Measurements from ENCODE around the gene KLHL3. TPM values are rescaled to one million over a fixed set of nuclear protein-coding genes. Genes with fewer than 3 reads are reported as not detected.

KLHL3 gene
- total RNA-seq, 2 donors from 2014 or later, result 24.6 to 38.2 TPM

DNA sequence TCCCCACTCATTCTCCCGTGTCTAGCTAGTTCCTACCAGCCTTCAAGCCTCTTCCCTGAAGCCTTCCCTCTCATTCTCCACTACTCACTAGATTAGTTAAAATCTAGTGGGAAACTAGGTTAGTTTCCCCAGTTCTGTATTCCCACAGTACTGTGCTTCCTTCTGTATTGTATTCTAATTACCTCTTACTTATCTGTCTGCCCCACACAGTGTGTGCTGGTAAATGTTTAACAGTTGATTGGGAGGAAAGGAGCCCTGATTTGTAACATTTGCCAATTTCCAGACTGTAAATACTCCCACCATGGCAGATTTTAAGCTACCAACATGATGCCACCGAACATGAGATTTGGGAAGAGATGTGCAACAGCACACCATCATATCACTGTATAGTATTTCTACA lies 8.3 kb downstream of the KLHL3 start:
- H3K36me3 ChIP-seq, result no peaks in the 10 kb centered on the region
- peaks cover 0 to 17% of the 10 kb centered on the region in 2 donors for H3K4me1 ChIP-seq
- TF ChIP-seq, protein P1, sequence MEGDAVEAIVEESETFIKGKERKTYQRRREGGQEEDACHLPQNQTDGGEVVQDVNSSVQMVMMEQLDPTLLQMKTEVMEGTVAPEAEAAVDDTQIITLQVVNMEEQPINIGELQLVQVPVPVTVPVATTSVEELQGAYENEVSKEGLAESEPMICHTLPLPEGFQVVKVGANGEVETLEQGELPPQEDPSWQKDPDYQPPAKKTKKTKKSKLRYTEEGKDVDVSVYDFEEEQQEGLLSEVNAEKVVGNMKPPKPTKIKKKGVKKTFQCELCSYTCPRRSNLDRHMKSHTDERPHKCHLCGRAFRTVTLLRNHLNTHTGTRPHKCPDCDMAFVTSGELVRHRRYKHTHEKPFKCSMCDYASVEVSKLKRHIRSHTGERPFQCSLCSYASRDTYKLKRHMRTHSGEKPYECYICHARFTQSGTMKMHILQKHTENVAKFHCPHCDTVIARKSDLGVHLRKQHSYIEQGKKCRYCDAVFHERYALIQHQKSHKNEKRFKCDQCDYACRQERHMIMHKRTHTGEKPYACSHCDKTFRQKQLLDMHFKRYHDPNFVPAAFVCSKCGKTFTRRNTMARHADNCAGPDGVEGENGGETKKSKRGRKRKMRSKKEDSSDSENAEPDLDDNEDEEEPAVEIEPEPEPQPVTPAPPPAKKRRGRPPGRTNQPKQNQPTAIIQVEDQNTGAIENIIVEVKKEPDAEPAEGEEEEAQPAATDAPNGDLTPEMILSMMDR (IDR thresholded peaks at IDR 0.05), result no peak
- H3K9me3 ChIP-seq, result peaks cover 0 to 11% of the 10 kb centered on the region in 2 donors
- H3K4me3 ChIP-seq, result no peak overlapping the region
- no peak for DNase-seq (ENCODE audit: low spot score)
- no peak overlapping the region for H3K27ac ChIP-seq
- H3K27me3 ChIP-seq, result no peaks in the 10 kb centered on the region

DNA sequence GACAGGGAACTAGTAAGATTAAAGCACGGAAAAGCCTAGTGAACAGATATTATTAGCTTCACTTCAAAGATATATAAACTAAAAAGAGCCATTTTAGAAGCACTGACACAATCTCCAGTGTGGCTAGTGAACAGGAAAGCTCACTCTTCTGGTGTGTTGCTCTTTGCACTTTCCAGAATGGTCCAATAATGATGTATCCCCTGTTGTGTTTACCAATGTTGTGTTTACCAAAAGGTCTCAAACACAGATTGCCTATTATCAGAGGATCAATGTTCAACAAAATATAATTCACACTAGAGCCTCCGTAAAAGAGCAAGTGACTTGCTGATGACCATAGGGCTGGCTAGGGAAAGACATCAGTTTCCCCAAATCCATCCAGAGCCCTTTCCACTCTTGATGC lies 11.6 kb downstream of the KLHL3 start:
- H3K4me3 ChIP-seq, result no peak overlapping the region
- no peak for DNase-seq (ENCODE audit: low spot score)

DNA sequence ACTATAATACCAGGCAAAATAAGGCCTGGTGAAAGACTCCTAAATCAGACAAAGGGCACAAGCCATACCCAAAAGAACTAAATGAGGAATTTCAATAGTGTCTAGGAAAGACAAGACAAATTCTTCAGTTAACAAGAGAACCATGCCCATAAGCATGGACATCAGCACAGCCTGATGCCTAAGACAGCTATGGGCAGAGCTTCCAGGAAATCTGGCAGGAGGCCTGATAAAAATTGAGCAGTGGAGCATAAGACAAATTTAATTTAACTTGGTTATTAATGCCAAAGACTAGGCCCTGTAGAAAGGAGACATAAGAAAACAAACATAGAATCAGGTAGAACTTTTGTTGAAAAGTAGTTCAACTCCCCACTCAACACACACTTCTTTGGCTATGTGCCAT lies 17.3 kb downstream of the KLHL3 start:
- no peak for DNase-seq (ENCODE audit: low spot score)
- Histone ChIP-seq H3K27me3 (no peaks in the 10 kb centered on the region), H3K36me3 (peaks cover 12% of the 10 kb centered on the region), H3K4me3 (no peak overlapping the region), H3K27ac (no peak overlapping the region), H3K4me1 (no peaks in the 10 kb centered on the region), H3K9me3 (peaks cover 0 to 7% of the 10 kb centered on the region in 2 donors)
- TF ChIP-seq, protein P1 (IDR thresholded peaks at IDR 0.05), result no peak

More for the DNA sequence above, 11.6 kb downstream of the KLHL3 start:
- Histone ChIP-seq H3K4me1 (peaks cover 0 to 7% of the 10 kb centered on the region in 2 donors), H3K27me3 (no peaks in the 10 kb centered on the region), H3K36me3 (peaks cover 6% of the 10 kb centered on the region), H3K9me3 (peaks cover 0 to 11% of the 10 kb centered on the region in 2 donors), H3K27ac (no peak overlapping the region)
- TF ChIP-seq, protein P1 (IDR thresholded peaks at IDR 0.05), result no peak

DNA sequence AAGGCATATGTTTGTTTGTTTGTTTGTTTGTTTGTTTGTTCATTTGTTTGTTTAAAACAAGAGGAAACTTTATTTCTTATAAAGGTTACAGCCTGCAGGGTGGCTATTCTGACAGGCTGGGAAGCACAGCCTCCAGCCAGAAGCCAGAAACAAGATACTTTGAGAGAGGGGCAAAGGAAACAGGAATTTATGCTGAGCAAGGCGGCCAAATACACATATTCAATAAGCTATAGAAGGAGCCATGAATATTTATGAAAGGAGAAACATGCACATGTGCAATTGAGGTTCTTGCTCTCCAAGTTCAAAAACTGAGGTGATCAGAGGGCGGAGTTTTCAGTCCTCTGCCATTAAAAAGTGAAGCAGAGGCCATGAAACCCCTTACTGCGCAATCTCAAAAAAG lies 19.6 kb downstream of the KLHL3 start:
- TF ChIP-seq, protein P1 (IDR thresholded peaks at IDR 0.05), result no peak
- H3K36me3 ChIP-seq, result peaks cover 12% of the 10 kb centered on the region
- H3K4me1 ChIP-seq, result no peaks in the 10 kb centered on the region
- DNase-seq (ENCODE audit: low spot score), result no peak
- no peak overlapping the region for H3K27ac ChIP-seq
- no peak overlapping the region for H3K4me3 ChIP-seq
- peaks cover 0 to 5% of the 10 kb centered on the region in 2 donors for H3K9me3 ChIP-seq
- no peaks in the 10 kb centered on the region for H3K27me3 ChIP-seq

DNA sequence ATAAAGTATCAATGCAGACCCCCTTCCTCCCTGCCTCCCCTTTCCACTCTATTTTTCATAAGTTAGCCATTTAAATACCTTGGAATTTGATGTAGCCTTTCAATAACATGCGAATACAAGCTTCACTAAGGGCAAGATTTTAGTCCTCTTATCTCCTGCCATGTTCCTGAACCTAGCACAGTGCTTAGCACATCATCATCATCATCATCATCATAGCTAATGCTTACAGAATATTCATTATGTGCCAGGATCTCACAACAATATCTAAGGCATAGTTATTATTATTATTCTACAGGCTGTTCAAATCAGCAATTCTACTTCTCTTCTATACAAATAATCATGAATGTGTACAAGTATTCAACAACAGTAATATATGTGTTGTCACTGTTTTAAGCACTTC lies 20.4 kb downstream of the KLHL3 start:
- no peaks in the 10 kb centered on the region for H3K4me1 ChIP-seq
- no peak overlapping the region for H3K4me3 ChIP-seq
- TF ChIP-seq, protein P1 (IDR thresholded peaks at IDR 0.05), result no peak
- H3K27me3 ChIP-seq, result no peaks in the 10 kb centered on the region
- peaks cover 12% of the 10 kb centered on the region for H3K36me3 ChIP-seq
- peaks cover 0 to 5% of the 10 kb centered on the region in 2 donors for H3K9me3 ChIP-seq
- DNase-seq (ENCODE audit: low spot score), result no peak
- no peak overlapping the region for H3K27ac ChIP-seq

DNA sequence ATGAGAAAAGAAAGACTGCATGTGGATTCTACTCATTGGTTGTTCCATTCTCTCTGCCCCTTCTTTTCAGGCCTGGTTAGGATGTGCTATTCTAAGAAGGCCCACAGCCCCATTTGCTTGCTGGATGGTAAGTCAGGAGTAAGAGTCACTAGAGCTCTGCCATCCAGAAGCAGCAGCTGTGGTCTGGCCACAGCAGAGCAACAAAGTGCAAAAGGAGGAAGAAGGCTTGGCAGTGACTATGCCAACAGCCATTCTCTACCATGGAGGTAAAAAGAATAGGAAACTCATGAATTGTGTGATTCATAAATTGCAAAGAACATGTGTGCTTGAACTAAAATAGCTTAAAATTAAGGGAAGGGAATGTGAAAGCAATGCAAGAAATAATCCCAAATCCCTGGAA lies 20.9 kb downstream of the KLHL3 start:
- Histone ChIP-seq H3K27ac (no peak overlapping the region), H3K36me3 (peaks cover 8% of the 10 kb centered on the region), H3K9me3 (peaks cover 0 to 5% of the 10 kb centered on the region in 2 donors), H3K4me3 (no peak overlapping the region), H3K4me1 (peaks cover 0 to 1% of the 10 kb centered on the region in 2 donors), H3K27me3 (no peaks in the 10 kb centered on the region)
- DNase-seq (ENCODE audit: low spot score), result no peak
- TF ChIP-seq, protein P1 (IDR thresholded peaks at IDR 0.05), result no peak
